Heart left ventricle (tissue), 13 donors: ENCODE data around the gene CACNB1.

ENCODE experiments used
- POLR2A ChIP-seq, 2 donors: fragments of 450-650 bp; IDR thresholded peaks; one replicate each; pipeline ENCODE4 v1.6.1; 2017; ENCODE audit warnings: antibody characterized with exemption in 2 of 2, mild to moderate bottlenecking in 2 of 2, moderate library complexity in 2 of 2
- TF ChIP-seq, protein P1 (sequence below), 12 donors: fragments of 200-600 bp; sonication (generic) in 4 of 12; IDR thresholded peaks; one replicate each; pipeline versions ENCODE4 v1.5.0 to v1.8.0; 2018 to 2022; ENCODE audit warnings: antibody characterized with exemption in 12 of 12, mild to moderate bottlenecking in 5 of 12
- donor health status: ischemic (EF 13 %, LVEDD 7.1; RV severe dilation, severe dysfunction).
- donor health status: DM: no; HTN: yes; CAD: no.
- donor health status: DM: no; HTN: no; CAD: no.
- donor health status: ischemic (EF 25% LVEDD 6.9; RV normal size, moderate dysfunction).
- donor health status: ischemic (EF 25% LVEDD 5.7; RV mildly dilated, moderate dysfunction).
- donor health status: ischemic (EF 35%, LVEDD 5.7; RV mildly dilated, moderate dysfunction).
- donor health status: nonischemic (EF 11% LVEDD 7.7; RV severe dilation, severe dysfunction).
- donor health status: DM: yes; HTN: yes; CAD: no.
- donor health status: PGD.
- donor health status: ischemic (EF 29% LVEDD 5.4; RV normal size, mild dysfunction).
- donor health status: nonischemic (EF 23%, LVEDD 6.1; RV moderate dilation, normal function).

DNA sequence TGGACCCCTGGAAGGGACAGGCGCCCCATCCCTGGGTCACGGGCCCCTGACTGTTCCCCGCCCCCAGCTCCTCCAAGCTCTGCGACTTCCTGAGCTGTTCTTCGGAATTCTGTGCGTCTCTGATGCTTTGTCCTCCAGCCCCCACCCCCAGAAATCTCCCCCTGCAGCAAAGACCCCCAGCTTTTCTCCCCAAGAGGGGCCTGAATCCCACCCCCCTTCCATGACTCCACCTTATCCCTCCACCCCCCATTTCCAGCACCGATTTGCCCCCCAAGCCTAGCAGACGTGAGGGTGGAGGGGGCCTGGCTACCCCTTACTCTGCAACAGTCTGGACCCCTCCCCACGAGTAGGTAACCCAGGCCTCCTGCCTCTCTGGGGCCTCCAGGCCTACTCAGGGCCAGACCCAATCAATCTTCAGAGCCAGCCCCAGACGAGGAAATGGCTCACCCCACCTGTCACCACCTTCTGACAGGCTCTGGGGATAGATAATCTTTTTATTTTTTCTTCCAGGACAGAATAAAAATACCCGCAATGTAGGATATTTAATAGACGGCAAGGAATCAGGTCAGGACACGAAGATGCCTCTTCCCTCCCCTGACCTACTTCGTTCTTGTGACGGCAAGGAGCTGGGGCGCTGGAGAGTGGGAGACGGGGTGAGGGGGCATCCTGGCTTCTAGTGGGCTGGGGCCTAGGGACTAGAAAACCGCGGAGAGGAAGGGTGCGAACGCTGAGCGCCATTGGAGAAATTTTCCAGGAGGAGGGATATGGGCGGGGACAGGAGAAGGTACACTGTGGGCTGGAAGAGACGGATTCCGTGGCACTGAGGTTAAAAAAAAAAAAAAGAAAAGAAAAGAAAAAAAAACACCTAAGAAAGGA is 45.3 kb downstream of the CACNB1 start:
- no peak for TF ChIP-seq POLR2A (IDR thresholded peaks at IDR 0.05)
- TF ChIP-seq, protein P1, sequence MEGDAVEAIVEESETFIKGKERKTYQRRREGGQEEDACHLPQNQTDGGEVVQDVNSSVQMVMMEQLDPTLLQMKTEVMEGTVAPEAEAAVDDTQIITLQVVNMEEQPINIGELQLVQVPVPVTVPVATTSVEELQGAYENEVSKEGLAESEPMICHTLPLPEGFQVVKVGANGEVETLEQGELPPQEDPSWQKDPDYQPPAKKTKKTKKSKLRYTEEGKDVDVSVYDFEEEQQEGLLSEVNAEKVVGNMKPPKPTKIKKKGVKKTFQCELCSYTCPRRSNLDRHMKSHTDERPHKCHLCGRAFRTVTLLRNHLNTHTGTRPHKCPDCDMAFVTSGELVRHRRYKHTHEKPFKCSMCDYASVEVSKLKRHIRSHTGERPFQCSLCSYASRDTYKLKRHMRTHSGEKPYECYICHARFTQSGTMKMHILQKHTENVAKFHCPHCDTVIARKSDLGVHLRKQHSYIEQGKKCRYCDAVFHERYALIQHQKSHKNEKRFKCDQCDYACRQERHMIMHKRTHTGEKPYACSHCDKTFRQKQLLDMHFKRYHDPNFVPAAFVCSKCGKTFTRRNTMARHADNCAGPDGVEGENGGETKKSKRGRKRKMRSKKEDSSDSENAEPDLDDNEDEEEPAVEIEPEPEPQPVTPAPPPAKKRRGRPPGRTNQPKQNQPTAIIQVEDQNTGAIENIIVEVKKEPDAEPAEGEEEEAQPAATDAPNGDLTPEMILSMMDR (IDR thresholded peaks at IDR 0.05), result no peak
